NCI-H1092 (cell line): ENCODE measurements around the gene CXCR4.

Source experiments
- DNase-seq: peaks from one replicate; lab custom pipeline; 2025; lab: John Stamatoyannopoulos, UW

The CXCR4 gene

DNA sequence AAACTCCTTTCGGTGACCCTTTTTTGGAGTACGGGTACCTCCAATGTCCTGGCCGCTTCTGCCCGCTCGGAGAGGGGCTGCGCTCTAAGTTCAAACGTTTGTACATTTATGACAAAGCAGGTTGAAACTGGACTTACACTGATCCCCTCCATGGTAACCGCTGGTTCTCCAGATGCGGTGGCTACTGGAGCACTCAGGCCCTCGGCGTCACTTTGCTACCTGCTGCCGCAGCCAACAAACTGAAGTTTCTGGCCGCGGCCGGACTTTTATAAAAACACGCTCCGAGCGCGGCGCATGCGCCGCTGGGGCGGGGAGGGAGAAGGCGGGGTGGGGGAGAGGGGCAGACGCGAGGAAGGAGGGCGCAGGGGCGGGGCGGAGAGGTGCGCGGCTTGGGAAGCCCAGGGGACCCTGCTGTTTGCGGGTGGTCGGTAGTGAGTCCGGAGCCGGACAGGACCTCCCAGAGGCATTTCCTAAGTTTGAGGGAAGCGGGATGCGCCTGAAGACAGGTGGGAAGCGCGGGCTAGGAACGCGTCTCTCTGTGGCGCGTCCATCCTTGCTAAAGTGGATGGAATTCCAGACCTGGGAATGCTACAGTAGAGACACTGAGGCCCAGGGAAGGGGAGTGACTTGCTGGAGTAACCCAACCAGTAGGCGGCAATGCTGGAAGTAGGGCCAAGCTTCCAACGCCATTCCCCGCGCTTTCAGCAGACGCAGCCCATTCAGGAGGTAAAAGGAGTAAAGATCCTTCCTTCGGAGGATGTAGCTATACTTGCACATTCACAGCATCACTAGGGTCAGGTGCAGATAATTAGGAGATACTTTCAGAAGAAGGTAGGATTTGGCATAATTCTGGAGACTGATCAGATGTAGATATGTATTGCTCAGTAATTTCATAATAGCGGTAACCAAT is at the start of gene CXCR4:
CXCR4 (minus strand) TSS at position 241 of the 910 bp plus-strand sequence; CDS start at position 152, 89 bp downstream.
- DNase-seq: peak; percentile 78

DNA sequence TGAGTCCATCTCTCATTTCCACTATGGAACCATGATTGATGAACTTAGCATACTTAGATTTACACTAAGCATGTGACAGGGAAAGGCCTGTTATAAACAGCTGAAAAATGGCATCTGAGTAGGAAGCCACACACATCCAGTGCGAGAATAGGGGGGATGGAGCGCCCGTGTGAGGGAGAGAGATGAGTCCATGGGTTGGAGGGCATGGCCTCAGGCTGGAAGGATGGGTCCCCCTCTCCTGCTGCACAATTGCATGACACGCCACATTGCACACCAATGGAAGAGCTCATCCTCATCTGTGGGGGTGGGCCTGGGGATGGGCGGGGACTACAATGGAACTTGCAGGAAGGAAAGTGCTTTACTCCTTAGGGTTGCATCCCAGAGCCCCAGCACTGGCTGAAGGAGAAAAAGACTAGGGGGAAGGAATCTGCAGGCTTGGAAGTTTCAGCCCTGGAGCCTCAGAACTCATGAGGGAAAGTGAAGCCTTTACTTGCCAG is 46.4 kb upstream of the CXCR4 start:
- DNase-seq: no peak

DNA sequence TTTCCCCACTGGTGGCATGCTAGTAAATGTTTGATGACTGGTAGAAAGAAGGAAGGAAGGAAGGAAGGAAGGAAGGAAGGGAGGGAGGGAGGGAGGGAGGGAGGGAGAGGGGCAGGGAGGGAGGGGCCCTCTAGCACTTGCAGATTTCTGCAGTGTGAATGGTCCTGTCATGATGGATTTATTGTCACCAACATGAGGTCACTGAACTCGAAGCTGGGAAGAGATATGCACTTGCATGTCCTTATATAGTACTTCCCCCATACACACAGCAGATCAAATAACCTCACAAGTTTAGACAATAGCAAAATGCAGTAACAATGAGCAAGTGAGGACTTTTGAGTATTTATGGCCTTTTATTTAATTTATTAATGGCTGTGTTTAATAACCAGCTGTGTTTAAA is 44.5 kb upstream of the CXCR4 start:
- no peak for DNase-seq

DNA sequence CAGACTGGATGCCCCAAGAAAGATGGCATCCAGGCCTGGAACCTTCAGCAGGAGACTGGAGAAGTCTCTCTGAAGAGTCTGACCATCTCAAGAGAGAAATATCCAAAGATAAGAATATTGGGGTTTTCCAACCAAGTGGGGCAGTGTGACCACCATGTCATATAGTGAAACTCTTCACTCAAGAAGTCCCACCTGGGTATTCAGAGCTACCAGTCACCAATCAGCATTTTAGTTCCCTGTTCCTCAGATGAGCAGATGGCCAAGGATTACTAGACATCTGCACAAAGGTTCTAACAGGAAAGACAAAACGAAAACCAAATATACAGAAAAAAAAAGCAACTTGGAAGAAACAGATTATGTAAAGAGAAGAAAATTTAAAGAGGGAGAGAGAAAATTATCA is 38.5 kb upstream of the CXCR4 start:
- DNase-seq: no peak

DNA sequence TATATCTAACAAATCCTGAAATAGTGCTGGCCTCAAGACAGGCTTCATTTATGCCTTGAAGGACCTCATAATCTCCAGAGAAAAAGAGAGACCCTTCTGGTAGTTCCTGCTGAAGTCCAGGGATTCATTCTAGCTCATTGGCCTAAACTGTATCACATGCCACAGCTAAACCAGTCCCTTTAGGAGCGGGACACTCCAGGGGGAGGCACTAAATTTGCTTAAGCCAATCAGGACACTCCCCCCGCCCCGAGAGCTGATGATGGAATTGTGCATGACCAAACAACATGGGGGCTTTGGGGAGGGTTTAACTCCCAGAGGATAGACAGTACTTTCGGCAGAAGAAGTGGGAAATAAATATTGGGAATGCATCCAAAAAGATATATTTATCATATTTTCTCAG is 36.4 kb upstream of the CXCR4 start:
- no peak for DNase-seq

DNA sequence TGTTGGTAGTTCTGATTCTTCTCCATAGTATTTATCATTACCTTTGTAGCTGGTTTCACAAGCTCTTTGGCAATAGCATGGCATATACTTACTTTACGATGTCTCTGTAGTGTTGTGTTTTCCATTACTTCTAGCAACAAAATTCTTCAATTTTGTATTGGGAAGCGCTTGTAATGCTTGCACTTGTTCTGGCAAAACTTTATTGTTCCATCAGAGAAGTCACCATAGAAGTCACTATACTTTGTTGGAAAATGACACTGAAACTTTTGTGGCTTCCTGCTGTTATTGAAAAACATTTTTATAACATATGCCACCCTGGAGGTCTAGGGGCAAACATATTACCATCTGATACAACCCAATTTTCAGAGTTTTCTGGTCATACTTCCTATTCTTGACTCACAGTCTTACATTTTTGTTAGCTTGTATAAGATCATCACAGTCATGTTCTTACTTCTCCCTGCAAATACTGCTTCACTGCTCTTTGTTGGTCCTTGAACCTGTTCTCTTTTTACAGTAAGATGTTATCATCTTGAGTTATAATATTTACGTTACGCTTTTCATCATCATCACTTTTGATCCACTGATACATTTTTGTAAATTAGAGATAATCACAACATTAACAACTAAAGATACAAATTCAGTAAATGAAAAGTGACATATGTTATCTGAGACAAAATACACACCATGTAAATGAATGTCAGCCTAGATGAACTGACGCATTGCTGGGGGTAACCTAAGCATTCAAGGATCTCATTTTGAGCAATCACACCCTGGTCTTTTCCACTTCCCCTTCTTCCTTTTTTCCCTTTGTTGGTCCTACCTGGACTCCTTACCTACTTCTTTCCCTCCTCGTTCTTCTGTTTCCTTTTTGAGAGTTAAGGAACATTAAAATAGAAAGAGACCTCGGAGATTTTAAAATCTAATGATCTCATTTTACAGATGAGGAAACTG is 33.3 kb upstream of the CXCR4 start:
- no peak for DNase-seq

DNA sequence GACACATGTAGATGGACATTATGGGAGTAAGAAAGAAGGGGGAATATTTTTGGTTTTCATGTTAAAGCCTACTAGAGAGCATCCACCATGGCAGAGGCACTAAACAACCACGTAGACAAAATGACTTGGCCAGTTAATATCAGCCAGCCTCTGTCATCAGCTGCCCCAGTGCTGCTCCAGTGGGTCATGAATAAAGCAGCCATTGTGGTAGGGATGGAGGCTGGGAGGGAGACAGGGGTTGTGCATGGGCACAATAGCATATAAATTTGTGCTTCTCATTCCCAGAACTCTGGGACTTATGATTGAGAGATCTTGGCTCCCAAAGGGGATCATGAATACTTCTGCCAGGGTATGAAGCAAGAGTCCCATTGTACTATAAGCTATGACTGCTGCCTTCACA is 31.1 kb upstream of the CXCR4 start:
- no peak for DNase-seq

DNA sequence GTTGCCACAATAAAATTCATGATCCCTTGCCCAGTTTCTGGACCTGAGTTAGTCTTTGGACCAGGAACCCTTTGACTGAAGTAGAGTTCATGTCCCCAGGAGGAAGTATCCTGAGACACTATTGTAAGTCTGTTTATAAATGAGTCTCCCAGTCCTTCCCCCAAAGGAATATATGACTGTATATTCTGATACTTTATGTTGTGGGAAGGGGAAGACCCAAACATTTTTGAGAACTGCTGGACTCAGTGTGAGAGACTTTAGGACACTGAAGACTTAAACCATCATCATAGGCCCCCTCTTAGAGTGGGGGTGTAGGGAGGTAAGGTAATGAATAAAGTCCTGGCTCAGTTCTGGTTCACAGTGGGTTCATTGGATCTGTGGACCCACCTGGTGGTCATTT is 28.6 kb upstream of the CXCR4 start:
- DNase-seq: no peak

DNA sequence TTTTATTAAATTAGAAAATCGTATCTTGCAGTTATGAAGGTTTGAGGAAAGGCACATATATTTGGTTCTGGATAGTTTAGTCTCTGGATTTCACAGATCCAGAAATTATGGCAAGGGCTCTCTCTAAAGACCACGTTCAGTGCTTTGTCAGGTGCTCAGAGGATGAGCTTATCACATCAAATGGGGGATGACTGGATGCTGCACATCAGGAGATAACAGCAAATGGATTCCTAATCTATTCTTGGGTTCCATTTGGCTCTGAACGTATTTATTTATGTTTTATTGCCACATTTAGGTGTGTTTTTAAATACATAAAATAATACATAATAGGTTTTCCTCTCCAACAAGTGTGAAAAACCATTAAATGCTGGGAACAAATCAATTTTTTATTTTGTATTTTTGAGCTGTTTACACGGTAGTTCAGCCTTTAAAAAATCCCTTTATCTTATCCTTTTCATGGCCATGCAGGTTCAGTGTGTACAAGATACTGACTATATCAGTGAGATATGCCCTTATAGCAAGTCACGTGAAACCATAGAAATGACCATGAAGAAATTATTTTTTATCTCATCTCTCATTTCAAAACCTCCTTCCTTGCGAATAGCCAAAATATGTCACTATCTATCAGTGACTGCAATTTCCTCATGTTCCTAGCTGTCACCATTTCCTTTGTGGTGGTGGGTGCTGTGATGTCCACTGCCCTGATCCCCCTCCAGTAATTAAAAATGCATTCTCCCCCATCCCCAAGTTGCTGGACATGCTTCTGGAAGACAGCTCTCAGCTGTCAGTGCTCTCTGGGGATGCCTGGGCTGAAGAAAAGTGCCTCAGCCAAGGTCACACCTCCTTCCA is 25.9 kb upstream of the CXCR4 start:
- DNase-seq: no peak

DNA sequence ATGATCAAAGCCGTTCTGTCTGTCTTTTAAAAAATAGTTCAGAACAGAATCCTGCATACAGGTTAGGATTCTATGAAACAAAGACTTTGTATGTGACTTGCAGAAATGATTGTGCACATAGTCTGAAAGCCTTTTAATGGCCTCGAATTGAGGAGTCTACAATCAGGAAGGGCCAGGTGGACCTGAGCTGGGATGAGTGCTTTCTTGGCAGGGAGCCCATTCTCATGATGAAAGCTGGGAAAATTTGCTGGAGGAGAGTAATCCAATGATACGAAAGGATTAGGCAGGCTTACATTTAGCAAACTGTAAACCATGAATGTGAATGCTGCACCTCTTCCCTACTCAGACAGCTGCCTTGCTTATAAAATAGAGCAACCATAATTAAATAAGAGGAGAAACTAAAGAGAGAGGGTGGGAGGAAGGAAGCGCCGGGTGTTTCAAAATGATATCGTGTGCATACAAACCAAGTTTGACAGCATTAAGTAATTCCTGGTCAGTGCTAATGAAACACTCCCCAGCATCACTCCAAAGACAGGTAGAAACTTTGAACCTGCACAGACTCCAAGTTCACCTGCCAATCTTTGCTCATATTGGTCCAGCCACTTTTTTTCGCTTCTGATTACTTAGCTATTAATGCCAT is 23.7 kb upstream of the CXCR4 start:
- DNase-seq: peak; percentile 96

DNA sequence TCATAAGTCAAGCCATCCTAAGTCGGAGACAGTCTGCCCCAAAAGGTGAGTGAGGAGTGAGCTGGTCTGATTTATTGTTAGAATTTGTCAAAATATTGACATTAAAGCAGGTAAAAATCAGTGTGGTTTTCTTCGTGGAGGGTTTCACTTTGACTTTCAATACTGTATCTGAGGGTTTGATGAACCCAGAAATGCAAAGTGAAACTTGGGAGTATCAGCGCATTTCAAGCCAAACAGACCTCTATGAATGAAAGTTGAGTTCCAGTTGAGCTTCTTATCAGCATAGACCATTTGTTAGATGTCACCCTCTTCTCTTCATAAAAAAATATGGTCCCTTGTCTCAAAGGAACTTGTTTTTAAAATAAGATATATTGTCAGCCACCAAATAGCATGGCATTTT is 21.7 kb upstream of the CXCR4 start:
- DNase-seq: no peak

DNA sequence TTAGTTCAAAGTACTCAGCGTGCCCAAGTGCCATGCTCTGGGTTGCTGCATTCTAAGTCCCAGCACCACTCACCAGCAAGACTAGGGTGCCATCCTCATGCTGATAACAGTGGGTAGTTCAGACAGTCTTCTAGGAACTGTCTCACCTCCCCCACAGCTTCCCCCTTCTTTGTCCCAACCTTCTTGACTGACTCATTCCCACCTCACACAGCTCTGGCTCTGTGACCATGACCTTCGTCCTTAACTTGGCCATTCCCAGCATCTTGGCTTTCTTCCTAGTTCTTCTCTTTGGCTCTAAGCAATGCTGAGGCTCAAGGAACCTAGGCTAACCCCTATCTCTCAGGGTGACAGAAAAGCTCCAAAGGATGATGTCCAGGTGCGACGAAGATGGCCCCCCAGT is 20.0 kb upstream of the CXCR4 start:
- no peak for DNase-seq

DNA sequence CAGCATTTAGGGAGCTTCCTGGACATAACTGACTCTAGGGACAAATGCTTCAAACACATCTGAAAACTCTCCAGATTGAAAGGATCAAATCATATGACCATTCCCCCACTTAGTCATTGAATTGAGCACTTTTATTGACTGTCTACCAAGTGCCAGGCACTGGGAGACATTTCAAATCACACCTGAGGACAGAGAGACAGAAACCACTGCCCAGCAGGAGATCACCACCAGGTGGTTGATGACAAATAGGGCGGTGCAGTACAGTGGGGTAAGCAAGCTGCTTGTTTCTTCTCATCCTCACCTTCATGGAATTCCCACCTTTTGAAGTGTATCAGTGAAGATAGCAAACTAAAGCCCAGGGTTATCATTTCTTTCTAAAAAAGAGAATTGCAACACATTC is 19.0 kb upstream of the CXCR4 start:
- DNase-seq: peak; percentile 71

DNA sequence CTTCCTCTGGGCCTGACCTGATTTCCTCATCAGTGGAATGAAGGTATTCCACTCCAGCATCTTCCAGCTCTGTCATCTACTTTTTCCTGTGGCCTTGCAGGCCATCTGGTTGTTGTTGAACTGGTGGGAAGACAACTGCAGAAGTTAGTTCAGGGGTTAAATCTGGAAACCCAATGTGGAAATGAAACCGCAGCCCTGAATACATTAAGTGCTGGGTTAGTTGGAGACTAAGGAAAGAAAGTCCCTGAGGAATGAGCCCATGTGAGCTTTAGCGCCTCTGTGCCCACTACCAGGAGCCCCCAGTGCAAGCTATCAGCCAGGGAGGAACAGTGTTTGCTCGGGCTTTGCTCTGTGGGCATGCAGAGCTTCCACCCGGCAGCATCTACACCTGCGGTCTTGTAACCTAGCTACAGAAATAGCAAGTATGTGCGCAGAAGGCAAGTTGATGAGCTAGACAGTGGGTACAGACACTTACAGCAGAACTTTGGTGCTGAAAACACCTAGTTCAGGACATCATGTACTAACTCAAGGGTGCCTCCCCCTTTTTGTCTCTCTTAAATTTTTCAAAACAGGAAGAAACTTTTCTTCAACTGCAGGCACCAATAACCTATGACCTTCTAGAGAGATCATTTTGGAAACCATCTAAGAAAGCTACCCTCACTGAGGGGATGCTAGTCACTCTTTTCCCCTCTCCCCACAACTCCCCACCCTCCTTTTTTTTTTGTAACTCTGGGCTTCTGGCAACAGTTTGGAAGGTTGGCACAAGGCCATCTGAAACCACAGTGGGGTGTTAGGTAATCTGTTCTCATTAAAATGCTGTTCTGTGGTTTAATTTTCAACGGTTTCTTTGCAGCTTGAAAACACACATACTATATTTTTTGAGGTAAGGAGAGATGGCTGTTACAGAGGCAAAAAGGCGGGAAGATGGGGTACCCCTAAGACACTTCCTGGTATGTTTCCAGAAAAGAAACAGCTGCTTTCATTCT is 18.3 kb upstream of the CXCR4 start:
- DNase-seq: peak; percentile 72

DNA sequence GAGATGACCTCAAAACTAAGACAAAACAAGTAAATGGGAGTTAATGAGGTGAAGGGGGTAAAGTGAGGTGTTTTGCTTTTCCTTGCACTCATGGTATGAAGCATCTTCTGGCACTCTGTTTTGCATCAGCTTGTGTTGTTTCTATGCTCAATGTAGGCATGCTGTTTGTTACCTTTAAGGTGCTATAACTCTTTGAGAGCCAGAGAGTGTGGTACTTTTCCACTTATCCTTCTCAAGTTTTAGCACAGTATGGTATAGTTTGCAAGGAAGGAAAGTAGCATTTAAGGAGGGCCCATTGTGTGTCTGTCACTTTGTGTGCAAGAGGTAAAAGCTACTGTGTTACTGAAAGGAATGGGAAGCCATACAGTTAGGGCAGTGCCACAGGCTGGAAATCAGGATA is 17.5 kb upstream of the CXCR4 start:
- no peak for DNase-seq

DNA sequence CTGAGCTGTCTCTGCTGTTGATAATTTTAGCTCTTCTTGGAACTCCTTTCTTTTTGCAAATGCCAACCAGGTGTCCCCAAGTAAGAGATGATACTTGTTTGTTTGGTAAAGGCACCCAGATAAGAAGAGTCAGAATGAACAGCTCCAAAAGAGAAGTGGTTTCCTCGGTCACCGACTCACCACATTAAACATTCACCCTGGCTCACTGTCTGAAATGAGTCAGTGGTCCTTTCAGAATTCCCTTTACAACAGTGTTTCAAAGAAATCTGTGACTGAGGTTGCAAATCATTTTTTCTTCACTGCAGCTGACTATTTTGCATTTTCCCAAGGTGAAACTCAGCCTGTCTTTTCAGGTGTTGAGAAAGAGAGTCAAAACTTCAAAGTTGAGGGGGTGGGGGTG is 16.2 kb upstream of the CXCR4 start:
- no peak for DNase-seq

DNA sequence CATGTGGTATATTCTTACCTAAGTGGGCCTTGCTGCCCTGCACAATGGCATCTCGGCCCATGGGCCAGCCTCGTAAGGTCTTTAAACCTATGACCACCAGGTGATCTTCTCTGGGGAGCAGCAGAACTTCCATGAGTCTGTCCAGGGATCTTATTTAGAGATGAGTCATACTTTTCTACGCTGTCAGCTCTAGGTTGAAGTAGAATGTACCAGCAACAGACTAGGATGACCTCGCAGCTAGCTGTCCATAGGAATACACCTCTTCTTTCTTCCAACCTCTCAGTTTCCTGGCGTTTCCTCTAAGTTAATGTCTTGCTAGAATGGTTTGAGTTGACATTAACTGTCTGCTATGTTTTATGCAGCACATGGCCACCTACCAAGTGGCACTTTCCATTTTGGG is 15.6 kb upstream of the CXCR4 start:
- DNase-seq: no peak

DNA sequence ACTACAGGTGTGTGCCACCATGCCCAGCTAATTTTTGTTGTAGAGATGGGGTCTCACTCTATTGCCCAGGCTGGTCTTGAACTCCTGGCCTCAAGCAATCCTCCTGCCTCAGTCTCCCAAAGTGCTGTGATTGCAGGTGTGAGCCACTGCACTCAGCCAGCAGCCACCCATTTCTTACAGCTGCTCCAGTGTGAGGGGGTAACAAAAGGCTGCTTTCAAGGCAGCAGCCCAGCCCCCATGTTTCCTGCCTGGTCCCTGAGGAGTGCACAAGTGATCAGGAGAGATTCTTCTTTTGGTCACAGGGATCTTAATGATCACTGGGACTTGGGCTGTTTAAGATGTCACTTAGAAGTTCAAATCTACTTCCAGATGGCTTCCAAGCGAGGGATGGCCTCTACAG is 15.2 kb upstream of the CXCR4 start:
- DNase-seq: no peak

DNA sequence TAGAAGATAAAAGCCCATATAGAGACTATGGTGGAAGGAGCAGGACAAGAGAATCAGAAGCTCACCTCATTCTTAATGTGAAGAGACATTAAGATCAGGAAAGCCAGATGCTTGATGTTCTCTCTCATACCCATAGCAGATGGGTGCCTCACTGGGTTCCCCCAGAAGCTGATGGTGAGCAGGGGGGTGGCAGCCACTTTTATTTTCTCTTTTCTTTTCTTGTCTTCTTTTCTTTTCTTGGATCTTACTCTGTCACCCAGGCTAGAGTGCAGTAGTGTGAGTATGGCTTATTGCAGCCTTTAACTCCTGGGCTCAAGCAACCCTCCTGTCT is 14.8 kb upstream of the CXCR4 start:
- DNase-seq: no peak
